ENCODE results near the gene CA5A. TPM values are rescaled to one million over a fixed set of nuclear protein-coding genes. Genes with fewer than 3 reads are reported as not detected.
"Not testable (repeated sequence)": the region's sequence is repeated elsewhere in the genome, so short reads cannot be mapped to it uniquely, and the experiment has no call there.

CA5A gene
- total RNA-seq, 1 experiment from 2014 or later = not detected

DNA sequence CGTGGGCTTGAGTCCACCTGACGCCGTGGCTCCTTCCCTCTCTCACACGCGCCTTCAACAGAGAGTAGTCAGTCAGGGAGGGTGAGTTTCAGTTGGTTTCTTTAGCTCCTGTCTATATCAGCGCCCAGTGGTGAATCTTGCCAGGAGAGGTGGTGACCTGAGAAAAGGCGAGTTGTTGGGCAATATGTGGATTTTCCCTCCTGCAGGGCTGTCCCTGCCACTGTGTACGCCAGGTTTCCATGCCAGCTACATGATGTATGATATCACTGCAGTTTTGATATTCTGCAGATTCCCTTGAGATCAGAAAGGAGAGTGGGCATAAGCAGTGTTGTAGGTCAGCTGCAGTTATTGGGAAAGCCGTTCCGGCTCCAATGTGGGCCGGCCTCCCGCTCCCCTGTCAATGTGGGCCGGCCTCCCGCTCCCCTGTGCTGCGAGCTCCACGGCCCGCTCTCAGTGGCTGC is 46.3 kb upstream of the CA5A start (continued):
- TF ChIP-seq, protein P1, sequence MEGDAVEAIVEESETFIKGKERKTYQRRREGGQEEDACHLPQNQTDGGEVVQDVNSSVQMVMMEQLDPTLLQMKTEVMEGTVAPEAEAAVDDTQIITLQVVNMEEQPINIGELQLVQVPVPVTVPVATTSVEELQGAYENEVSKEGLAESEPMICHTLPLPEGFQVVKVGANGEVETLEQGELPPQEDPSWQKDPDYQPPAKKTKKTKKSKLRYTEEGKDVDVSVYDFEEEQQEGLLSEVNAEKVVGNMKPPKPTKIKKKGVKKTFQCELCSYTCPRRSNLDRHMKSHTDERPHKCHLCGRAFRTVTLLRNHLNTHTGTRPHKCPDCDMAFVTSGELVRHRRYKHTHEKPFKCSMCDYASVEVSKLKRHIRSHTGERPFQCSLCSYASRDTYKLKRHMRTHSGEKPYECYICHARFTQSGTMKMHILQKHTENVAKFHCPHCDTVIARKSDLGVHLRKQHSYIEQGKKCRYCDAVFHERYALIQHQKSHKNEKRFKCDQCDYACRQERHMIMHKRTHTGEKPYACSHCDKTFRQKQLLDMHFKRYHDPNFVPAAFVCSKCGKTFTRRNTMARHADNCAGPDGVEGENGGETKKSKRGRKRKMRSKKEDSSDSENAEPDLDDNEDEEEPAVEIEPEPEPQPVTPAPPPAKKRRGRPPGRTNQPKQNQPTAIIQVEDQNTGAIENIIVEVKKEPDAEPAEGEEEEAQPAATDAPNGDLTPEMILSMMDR (IDR thresholded peaks at IDR 0.05 in 2 of 3, conservative IDR thresholded peaks at IDR 0.05 in 1 of 3; ENCODE audit: borderline replicate concordance in 1 of 3, insufficient read depth in 1 of 3, low read depth in 2 of 3, low read length in 2 of 3) = no peak
- TF ChIP-seq TCF7L2 (IDR thresholded peaks at IDR 0.05; ENCODE audit: borderline replicate concordance, extremely low read depth, insufficient read depth, insufficient read length) (no peak), ZBTB33 (IDR thresholded peaks at IDR 0.05; ENCODE audit: extremely low read depth, insufficient replicate concordance, low read length) (no peak), FOSL1 (IDR thresholded peaks at IDR 0.05; ENCODE audit: low read depth) (no peak)

- CTCF ChIA-PET; H2AFZ ChIP-seq (ENCODE audit: low read depth, low read length, poor library complexity, severe bottlenecking); H4K20me1 ChIP-seq (ENCODE audit: insufficient read depth); BruUV-seq (replicated peaks); RAD21 ChIA-PET (ENCODE audit: low non-redundant PET in 1 of 2, low total read pairs in 2 of 2, uncharacterized antibody in 2 of 2, unreplicated experiment in 2 of 2); H3K4me1 ChIP-seq (ENCODE audit: control insufficient read depth in 1 of 2, insufficient read depth in 2 of 2, low read length in 2 of 2); H3K79me2 ChIP-seq (ENCODE audit: insufficient read depth, low read length); DNase-seq (ENCODE audit: low read depth, low spot score); H3K9ac ChIP-seq (ENCODE audit: low read length); ATAC-seq; H3K4me3 ChIP-seq (replicated peaks in 1 of 2; ENCODE audit: low read depth in 1 of 2, low read length in 2 of 2); POLR2A ChIA-PET; H3K9me2 ChIP-seq (ENCODE audit: insufficient read depth); H3K36me3 ChIP-seq (ENCODE audit: control insufficient read depth in 1 of 2, insufficient read depth in 2 of 2, low read length in 2 of 2); H3K27me3 ChIP-seq (ENCODE audit: insufficient read depth, low read length); H3K27ac ChIP-seq (ENCODE audit: low read depth, low read length); H3K4me2 ChIP-seq (ENCODE audit: low read length); H3K9me3 ChIP-seq (ENCODE audit: control insufficient read depth in 1 of 2, insufficient read depth in 1 of 2, low read depth in 1 of 2, low read length in 2 of 2): not testable (repeated sequence)
- intact Hi-C loops (cut with micrococcal nuclease) = loop anchor here (5.0 kb wide), 1 partner anchor 456 kb away; no protein-coding TSS in a partner anchor
These were observed 45.0 kb upstream of the CA5A start for GRCh38 chr16:87981376-87981775.

GRCh38 chr16:87979911-87980630 is 43.7 kb upstream of the CA5A start:
- H3K4me3 ChIP-seq (replicated peaks in 1 of 2; ENCODE audit: low read depth in 1 of 2, low read length in 2 of 2); H3K9me2 ChIP-seq (ENCODE audit: insufficient read depth); H3K4me2 ChIP-seq (ENCODE audit: low read length); POLR2A ChIA-PET; H3K27me3 ChIP-seq (ENCODE audit: insufficient read depth, low read length); ATAC-seq; BruUV-seq (replicated peaks); H3K9ac ChIP-seq (ENCODE audit: low read length); H4K20me1 ChIP-seq (ENCODE audit: insufficient read depth); H3K4me1 ChIP-seq (ENCODE audit: control insufficient read depth in 1 of 2, insufficient read depth in 2 of 2, low read length in 2 of 2); H3K27ac ChIP-seq (ENCODE audit: low read depth, low read length); H3K36me3 ChIP-seq (ENCODE audit: control insufficient read depth in 1 of 2, insufficient read depth in 2 of 2, low read length in 2 of 2); H2AFZ ChIP-seq (ENCODE audit: low read depth, low read length, poor library complexity, severe bottlenecking); DNase-seq (ENCODE audit: low read depth, low spot score); H3K79me2 ChIP-seq (ENCODE audit: insufficient read depth, low read length); RAD21 ChIA-PET (ENCODE audit: low non-redundant PET in 1 of 2, low total read pairs in 2 of 2, uncharacterized antibody in 2 of 2, unreplicated experiment in 2 of 2); H3K9me3 ChIP-seq (ENCODE audit: control insufficient read depth in 1 of 2, insufficient read depth in 1 of 2, low read depth in 1 of 2, low read length in 2 of 2); CTCF ChIA-PET: not testable (repeated sequence)
- intact Hi-C loops (cut with micrococcal nuclease) = loop anchor here (5.0 kb wide), 1 partner anchor 457 kb away; no protein-coding TSS in a partner anchor
